Dendritic cell treated with granulocyte-macrophage colony-stimulating factor and Interleukin-4, amounts not matched to agents 40 ng/mL and 50 ng/mL, for 4 days (primary cell): ENCODE results near the gene ABRAXAS1.
A peak's percentile ranks its signal among the peaks of the same experiment; 100 is the strongest.

Source experiments
- H3K27ac Mint-ChIP-seq: one replicate; pipeline ENCODE4 v1.8.0; 2022; ENCODE audit warnings: mild to moderate bottlenecking, mixed read lengths
- H3K27me3 Mint-ChIP-seq: one replicate; pipeline ENCODE4 v1.8.0; 2022; ENCODE audit warnings: mild to moderate bottlenecking, mixed read lengths
- H3K36me3 Mint-ChIP-seq: one replicate; pipeline ENCODE4 v1.8.0; 2022; ENCODE audit warnings: low read depth, mixed read lengths
- H3K4me1 Mint-ChIP-seq: one replicate; pipeline ENCODE4 v1.8.0; 2022; ENCODE audit warnings: low read depth, mixed read lengths
- H3K4me3 Mint-ChIP-seq: one replicate; pipeline ENCODE4 v1.8.0; 2022; ENCODE audit warnings: mild to moderate bottlenecking, moderate library complexity, mixed read lengths
- H3K9me3 Mint-ChIP-seq: one replicate; pipeline ENCODE4 v1.8.0; 2022; ENCODE audit warnings: mixed read lengths
- intact Hi-C: fragments of 100-400 bp; cut with micrococcal nuclease; formaldehyde crosslinking; loops from one replicate; pipeline ENCODE4 v1.15.0; 2022

ABRAXAS1 gene

DNA sequence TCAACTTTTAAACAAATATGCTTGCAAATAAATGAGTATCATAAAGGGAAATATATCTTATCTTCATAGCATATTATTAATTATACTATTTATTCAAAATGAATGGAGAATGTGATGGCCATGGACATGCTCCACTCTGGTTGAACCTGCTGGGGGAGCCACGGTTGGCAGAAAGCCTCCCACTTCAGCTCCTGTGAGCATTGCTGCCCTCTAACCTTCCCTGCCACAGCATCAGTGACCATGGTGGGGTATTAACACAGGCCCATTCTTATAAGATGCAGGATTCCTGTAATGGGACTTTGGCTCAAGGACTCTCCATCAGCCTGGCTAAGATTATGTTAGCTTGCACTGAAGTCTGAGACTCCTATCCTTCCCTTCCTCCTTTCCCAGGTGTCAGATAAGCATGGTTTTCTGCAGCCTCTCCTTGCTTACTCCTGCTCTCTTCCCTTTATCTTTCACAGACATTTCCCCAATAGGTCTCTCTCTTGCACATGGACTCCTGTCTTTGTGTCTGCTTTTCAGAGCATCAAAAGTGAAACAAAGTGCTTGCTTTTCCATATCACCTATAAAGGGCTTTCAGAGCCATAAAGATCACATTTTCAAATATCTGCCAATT, 4.9 kb upstream of the ABRAXAS1 start:
- intact Hi-C loops = loop anchor here (10.0 kb wide), 1 partner anchor 1475 kb away; the partner anchor contains the start of gene WDFY3
- H3K27me3 Mint-ChIP-seq = no peaks in the 10 kb centered on the region
- no peak overlapping the region for H3K27ac Mint-ChIP-seq
- H3K9me3 Mint-ChIP-seq = no peaks in the 10 kb centered on the region
- H3K4me3 Mint-ChIP-seq = no peak overlapping the region
- H3K4me1 Mint-ChIP-seq = peaks cover 5% of the 10 kb centered on the region
- peaks cover 1% of the 10 kb centered on the region for H3K36me3 Mint-ChIP-seq

DNA sequence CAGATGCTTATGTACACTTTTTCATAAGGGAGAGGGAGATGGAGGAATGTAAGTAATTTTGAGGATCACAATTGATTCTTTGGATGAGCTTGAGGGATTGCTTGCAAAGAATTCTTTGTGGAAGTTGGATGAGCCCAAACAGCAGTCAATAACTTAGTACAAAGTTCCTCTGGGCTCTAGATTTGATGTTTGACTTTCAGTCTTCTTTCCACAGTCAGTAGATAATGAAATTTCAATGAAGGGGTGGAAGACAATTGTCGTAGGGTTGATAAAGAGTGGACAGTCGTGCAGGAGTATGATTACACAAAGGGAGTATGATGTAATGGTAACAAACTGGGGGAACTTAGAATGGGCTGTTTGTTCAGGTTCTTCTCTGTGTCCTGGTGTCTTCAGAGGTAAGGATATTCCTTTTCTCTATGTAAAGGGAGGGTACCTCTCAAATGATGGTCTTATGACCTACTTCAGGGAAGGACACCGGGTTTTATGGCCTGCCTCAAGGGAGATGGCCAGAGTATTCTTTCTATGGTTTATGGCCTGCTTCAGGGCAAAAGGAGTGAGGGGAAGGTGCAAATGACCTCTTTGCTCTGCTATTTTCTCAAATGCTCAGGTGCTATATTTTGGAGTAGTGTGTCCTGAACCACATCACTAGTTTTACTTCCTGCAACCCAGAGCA, 1.7 kb upstream of the ABRAXAS1 start:
- Mint-ChIP-seq H3K4me3 (no peak overlapping the region), H3K9me3 (no peaks in the 10 kb centered on the region), H3K36me3 (peaks cover 8% of the 10 kb centered on the region), H3K27ac (no peak overlapping the region), H3K27me3 (no peaks in the 10 kb centered on the region), H3K4me1 (peaks cover 10% of the 10 kb centered on the region)
- intact Hi-C loops = loop anchor here (10.0 kb wide), 1 partner anchor 1478 kb away; the partner anchor contains the start of gene WDFY3

DNA sequence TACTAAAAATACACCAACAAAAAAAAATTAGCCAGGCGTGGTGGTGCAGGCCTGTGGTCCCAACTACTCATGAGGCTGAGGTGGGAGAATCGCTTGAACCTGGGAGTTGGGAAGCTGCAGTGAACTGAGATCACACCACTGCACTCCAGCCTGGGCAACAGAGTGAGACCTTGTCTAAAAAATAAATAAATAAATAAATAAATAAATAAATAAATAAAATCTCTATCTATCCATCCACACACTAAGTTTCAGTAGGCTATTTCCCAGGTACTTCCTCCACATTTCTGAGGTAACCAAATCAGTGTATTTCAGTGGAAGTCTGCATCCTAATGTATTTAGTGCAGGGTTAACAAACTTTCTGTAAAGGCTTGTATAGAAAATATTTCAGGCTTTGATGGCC, 10.9 kb downstream of the ABRAXAS1 start:
- H3K4me3 Mint-ChIP-seq = no peak overlapping the region
- no peaks in the 10 kb centered on the region for H3K27me3 Mint-ChIP-seq
- no peaks in the 10 kb centered on the region for H3K4me1 Mint-ChIP-seq
- intact Hi-C loops = no loop called here
- peaks cover 39% of the 10 kb centered on the region for H3K36me3 Mint-ChIP-seq
- H3K9me3 Mint-ChIP-seq = no peaks in the 10 kb centered on the region
- H3K27ac Mint-ChIP-seq = no peak overlapping the region

DNA sequence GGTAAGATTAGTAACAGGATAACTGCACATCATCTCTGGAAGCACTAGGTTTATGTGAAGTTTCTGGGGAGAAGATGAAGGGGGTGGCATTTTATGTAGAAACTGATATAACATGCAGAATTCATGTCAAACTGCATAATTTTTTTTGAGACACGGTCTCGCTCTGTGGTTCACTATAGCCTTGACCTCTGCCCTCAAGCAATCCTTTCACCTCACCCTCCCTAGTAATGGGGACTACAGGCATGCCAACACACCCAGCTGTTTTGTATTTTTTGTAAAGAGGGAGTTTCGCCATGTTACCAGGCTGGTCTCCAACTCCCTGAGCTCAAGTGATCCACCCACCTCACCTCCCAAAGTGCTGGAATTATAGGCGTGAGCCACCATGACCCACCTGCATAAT, 11.5 kb downstream of the ABRAXAS1 start:
- no peak overlapping the region for H3K4me3 Mint-ChIP-seq
- intact Hi-C loops = no loop called here
- no peak overlapping the region for H3K27ac Mint-ChIP-seq
- H3K36me3 Mint-ChIP-seq = peaks cover 44% of the 10 kb centered on the region
- no peaks in the 10 kb centered on the region for H3K4me1 Mint-ChIP-seq
- no peaks in the 10 kb centered on the region for H3K27me3 Mint-ChIP-seq
- no peaks in the 10 kb centered on the region for H3K9me3 Mint-ChIP-seq

DNA sequence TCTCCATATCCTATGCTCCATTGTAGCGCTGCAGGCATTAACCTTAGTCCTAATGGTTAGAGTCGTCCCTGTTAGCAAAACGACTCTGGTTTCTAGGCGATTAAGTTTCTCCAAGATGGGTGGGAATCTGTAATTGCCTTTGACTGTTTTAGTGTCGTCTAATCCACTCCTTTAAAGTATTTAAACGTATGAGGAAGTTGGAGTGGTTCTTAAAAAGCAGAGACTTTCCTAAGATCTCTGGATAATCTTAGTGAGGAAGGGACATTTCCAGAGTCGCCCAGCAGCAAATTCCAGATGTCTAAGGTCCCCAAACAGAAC, 28.8 kb downstream of the ABRAXAS1 start:
- intact Hi-C loops = loop anchor here (5.0 to 10.0 kb wide), 4 partner anchors 89 to 554 kb away; partner anchors contain the start of genes COQ2, HPSE and THAP9
- peaks cover 25% of the 10 kb centered on the region for H3K4me1 Mint-ChIP-seq

DNA sequence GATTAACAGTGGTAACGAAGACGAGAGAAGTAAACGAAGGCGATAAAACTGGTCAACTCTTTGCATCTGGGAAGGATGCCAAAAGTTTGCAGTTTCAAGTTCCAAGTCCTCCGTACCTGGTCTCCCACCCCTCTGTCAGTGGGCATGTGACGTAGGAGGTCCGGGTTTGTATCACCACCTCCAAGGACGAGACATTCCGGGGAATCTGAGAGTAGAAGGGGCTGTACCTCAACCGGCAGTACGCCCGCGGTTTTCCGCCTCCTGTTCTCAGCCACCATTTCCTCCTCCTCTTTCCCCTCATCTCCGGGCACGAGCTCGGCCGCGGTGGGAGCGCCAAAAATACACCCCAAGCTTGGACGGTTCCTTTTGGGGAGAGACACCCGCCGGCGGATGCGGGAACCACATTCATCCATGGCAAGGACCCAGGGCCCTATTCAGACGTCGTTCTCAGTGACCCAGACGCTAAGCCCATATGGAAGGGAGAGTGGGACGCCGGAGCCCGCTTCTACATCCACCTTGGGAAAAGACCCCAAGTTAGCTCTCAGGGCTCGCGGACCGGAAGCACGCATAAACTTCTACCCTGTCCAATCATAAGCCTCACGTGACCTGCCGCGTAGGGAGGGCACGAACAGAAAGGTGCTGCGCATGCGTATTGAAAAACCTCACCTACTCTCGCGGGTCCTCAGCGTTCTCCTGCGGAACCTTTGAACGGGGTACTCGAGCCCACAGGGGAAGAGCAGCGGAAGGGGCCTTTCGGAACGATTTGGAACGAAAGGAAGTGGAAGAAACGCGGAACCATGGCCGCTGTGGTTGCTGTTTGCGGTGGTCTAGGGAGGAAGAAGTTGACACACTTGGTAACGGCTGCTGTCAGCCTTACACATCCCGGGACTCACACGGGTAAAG, 29.4 kb downstream of the ABRAXAS1 start, which contains the start of the genes HELQ and MRPS18C:
TSS of gene HELQ (minus strand) at position 543 of the 903 bp plus-strand sequence. CDS start at position 413, 130 bp downstream.
TSS of gene MRPS18C (plus strand) at position 778 of the 903 bp plus-strand sequence. CDS start at position 798, 20 bp downstream.
- H3K36me3 Mint-ChIP-seq = peaks cover 66% of the 10 kb centered on the region
- intact Hi-C loops = loop anchor here (2.0 to 10.0 kb wide), 5 partner anchors 29 to 553 kb away; partner anchors contain the start of genes ABRAXAS1, COQ2, HPSE and THAP9
- H3K27ac Mint-ChIP-seq = peak within 1 kb of the TSS; percentile 98
- no peaks in the 10 kb centered on the region for H3K27me3 Mint-ChIP-seq
- H3K4me3 Mint-ChIP-seq = peak within 1 kb of the TSS; percentile 92
- H3K9me3 Mint-ChIP-seq = no peaks in the 10 kb centered on the region
- H3K4me1 Mint-ChIP-seq = peaks cover 25% of the 10 kb centered on the region

More for the DNA sequence above, 28.8 kb downstream of the ABRAXAS1 start:
- Mint-ChIP-seq H3K9me3 (no peaks in the 10 kb centered on the region), H3K36me3 (peaks cover 72% of the 10 kb centered on the region), H3K4me3 (peak overlapping the region; percentile 92), H3K27me3 (no peaks in the 10 kb centered on the region), H3K27ac (peak overlapping the region; percentile 98)

DNA sequence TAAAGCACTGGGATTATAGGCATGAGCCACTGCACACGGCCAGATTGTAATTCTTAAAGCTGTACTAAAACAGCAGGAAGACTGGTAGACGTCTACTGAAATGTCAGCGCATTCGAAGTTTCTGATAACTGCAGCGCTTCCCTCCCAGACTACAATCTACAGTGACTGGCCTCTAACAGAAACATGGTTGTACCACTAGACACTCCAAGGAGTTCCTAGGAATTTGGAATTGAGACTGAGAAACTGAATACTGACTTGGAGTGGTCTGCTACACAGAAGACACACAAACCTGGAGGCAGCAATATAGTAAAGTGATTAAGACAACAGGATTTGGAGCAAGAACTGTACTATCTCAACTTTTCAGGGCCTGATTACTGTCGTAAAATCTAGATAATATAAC, 30.2 kb downstream of the ABRAXAS1 start:
- H3K4me1 Mint-ChIP-seq = peaks cover 25% of the 10 kb centered on the region
- H3K4me3 Mint-ChIP-seq = peak overlapping the region; percentile 92
- H3K27ac Mint-ChIP-seq = peak overlapping the region; percentile 98
- intact Hi-C loops = loop anchor here (2.0 to 10.0 kb wide), 5 partner anchors 30 to 552 kb away; partner anchors contain the start of genes ABRAXAS1, COQ2, HPSE and THAP9
- H3K9me3 Mint-ChIP-seq = no peaks in the 10 kb centered on the region
- no peaks in the 10 kb centered on the region for H3K27me3 Mint-ChIP-seq
- H3K36me3 Mint-ChIP-seq = peaks cover 57% of the 10 kb centered on the region

DNA sequence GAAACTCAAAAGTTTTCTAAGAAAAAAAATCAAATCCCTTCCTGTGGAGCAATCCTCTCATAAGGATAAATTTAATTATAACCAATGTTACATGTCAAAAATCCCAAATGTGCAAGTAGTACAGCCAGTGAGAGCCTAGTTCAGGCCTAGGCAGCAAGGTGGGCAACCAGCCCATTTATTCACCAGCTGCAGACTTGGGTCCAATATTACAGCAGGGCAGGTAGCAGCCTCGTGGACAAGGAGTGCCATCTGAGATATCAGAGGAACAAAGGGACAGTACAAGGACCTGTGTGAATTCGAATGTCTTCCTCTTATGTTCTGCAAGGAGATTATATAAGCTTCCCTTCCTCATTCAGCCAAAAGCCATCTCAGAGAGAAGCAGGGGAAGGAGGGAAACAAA, 35.9 kb downstream of the ABRAXAS1 start:
- Mint-ChIP-seq H3K4me1 (peaks cover 16% of the 10 kb centered on the region), H3K4me3 (no peak overlapping the region), H3K9me3 (no peaks in the 10 kb centered on the region), H3K36me3 (peaks cover 47% of the 10 kb centered on the region), H3K27ac (no peak overlapping the region), H3K27me3 (no peaks in the 10 kb centered on the region)
- intact Hi-C loops = no loop called here

DNA sequence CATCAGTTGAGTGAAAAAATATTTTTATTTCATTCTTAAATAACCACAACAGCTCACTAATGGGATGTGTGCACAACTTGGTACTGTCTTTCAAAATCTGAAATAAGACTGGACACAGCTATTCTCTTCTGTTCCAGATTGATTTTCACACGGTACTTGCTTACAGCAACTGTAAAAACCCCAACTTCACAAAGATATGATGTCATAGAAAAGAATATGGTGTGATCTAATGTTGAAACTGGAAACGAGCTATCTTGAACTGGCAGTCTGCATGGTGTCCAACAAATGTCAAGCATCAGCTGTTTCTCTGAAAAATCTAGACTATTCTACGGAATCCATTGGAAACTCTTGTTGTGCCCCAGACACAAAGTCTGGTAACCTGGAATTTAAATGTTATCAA, 44.0 kb downstream of the ABRAXAS1 start:
- H3K36me3 Mint-ChIP-seq = peaks cover 63% of the 10 kb centered on the region
- intact Hi-C loops = no loop called here

DNA sequence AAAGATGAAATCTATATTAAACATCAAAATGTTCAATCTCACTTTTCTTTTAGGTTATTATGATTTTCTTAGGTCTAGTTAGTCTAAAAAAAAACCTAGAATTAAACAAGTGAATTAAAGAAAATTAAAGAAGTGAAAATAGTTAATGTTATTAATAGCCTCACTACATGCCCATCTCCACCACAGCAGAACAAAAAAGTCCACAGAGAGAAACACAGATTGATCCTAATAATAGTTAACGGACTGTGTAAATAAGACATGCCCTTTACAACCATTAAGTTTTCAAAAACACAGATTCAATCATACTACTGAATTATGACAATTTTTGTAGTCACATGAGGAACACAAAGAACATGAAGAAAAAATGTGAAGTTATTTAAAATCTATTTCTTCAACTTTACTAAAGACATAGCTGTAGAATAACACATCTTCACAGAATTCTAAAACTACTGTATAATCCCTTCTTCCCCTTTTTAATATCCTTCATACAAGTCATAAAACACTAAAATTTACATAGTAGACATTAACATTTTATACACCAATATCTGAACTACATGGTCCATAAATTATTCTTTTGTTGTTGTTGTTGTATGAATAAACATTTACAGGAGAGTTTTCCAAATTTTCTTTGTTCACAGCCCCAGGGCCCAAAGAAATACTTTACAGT, 44.6 kb downstream of the ABRAXAS1 start:
- intact Hi-C loops = no loop called here
- H3K4me3 Mint-ChIP-seq = no peak overlapping the region
- H3K9me3 Mint-ChIP-seq = no peaks in the 10 kb centered on the region
- no peaks in the 10 kb centered on the region for H3K27me3 Mint-ChIP-seq
- no peak overlapping the region for H3K27ac Mint-ChIP-seq
- peaks cover 68% of the 10 kb centered on the region for H3K36me3 Mint-ChIP-seq
- no peaks in the 10 kb centered on the region for H3K4me1 Mint-ChIP-seq

More for the DNA sequence above, 44.0 kb downstream of the ABRAXAS1 start:
- no peaks in the 10 kb centered on the region for H3K27me3 Mint-ChIP-seq
- no peak overlapping the region for H3K4me3 Mint-ChIP-seq
- no peak overlapping the region for H3K27ac Mint-ChIP-seq
- no peaks in the 10 kb centered on the region for H3K9me3 Mint-ChIP-seq
- H3K4me1 Mint-ChIP-seq = no peaks in the 10 kb centered on the region

DNA sequence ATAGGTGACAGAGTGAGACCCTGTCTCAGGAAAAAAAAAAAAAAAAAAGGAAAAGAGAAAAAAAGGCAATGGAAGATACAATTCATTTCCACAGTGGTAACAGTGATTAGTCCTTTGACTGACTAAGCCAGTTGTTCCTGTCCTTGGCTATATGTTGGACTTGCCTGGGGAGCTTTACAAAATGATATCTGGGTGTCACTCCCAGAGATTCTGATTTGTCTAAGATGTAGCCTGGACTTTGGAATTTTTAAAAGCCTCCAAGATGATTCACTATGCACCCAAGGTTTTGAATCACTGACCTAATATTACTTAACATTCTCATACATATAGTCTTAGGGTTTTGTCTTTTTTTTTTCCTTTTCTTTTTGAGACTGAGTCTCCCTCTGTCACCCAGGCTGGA, 46.2 kb downstream of the ABRAXAS1 start:
- H3K36me3 Mint-ChIP-seq = peaks cover 66% of the 10 kb centered on the region
- intact Hi-C loops = no loop called here
- no peak overlapping the region for H3K27ac Mint-ChIP-seq
- H3K27me3 Mint-ChIP-seq = no peaks in the 10 kb centered on the region
- no peaks in the 10 kb centered on the region for H3K4me1 Mint-ChIP-seq
- no peaks in the 10 kb centered on the region for H3K9me3 Mint-ChIP-seq
- no peak overlapping the region for H3K4me3 Mint-ChIP-seq

DNA sequence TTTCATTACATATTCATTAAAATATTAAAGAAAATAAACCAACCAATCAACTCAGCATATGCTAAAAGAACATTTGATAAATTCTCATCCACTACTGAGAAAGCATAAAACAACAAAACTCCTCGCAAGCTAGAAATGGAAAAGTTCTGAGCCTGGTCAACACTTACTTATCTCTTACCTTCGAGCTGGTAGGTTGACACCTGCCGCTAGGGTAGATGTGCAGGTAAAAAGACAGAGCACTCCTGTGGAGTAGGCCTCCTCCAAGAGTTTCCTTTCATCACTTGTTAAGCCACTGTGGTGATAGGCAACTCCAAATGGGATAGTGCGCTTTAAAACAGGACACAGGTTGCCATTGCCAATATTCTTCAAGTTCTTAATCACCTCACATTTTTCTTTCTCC, 48.2 kb downstream of the ABRAXAS1 start:
- peaks cover 47% of the 10 kb centered on the region for H3K36me3 Mint-ChIP-seq
- no peak overlapping the region for H3K27ac Mint-ChIP-seq
- H3K27me3 Mint-ChIP-seq = no peaks in the 10 kb centered on the region
- no peak overlapping the region for H3K4me3 Mint-ChIP-seq
- intact Hi-C loops = no loop called here
- H3K9me3 Mint-ChIP-seq = no peaks in the 10 kb centered on the region
- H3K4me1 Mint-ChIP-seq = no peaks in the 10 kb centered on the region

DNA sequence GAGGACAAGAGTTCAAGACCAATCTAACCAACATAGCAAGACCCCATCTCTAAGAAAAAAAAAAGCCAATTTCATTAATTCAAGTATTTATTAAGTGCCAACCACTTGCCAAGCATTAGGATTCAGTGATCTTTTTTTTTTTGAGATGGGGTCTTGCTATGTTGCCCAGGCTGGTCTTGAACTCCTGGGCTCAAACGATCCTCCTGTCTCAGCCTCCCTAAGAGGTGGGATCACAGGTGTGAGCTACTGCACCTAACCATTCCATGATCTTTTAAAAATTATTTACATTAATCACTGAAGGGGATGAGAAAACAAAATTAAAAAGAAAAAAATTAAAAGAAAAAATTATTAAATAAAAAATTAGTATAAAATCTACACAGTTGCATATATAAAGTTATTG, 53.7 kb downstream of the ABRAXAS1 start:
- H3K4me3 Mint-ChIP-seq = no peak overlapping the region
- peaks cover 53% of the 10 kb centered on the region for H3K36me3 Mint-ChIP-seq

More for the DNA sequence above, 53.7 kb downstream of the ABRAXAS1 start:
- intact Hi-C loops = no loop called here
- Mint-ChIP-seq H3K4me1 (no peaks in the 10 kb centered on the region), H3K27ac (no peak overlapping the region), H3K27me3 (no peaks in the 10 kb centered on the region), H3K9me3 (no peaks in the 10 kb centered on the region)
